Measurements from ENCODE around the gene AHCYL1. TPM values are rescaled to one million over a fixed set of nuclear protein-coding genes. Genes with fewer than 3 reads are reported as not detected.

AHCYL1 gene
- polyA plus RNA-seq, 1 donor (not counting 4 experiments of a cell fraction or from before 2014, with no cell fraction given) = 64.8 TPM

GRCh38 chr1:110070671-110071242 is 86.2 kb downstream of the AHCYL1 start, which contains the start of gene ALX3:
TSS of gene ALX3 (minus strand) at chr1:110070672. CDS start at chr1:110070612, 60 bp downstream.
- FAIRE-seq (no peak), DNase-seq (ENCODE audit: low read depth, low spot score) (no peak)
- Histone ChIP-seq H3K79me2 (ENCODE audit: control insufficient read depth, insufficient read depth, low read length) (no peaks in the 10 kb centered on the region), H3K4me1 (ENCODE audit: control insufficient read depth, extremely low read depth, insufficient read depth, low read length) (no peaks in the 10 kb centered on the region), H3K4me2 (ENCODE audit: control insufficient read depth, extremely low read depth, insufficient read depth, low read depth, low read length) (no peak within 1 kb of the TSS), H2AFZ (ENCODE audit: control insufficient read depth, low read length) (no peak within 1 kb of the TSS), H3K27me3 (ENCODE audit: control insufficient read depth, extremely low read depth, insufficient read depth, low read length) (peaks cover 79% of the 10 kb centered on the region), H3K36me3 (ENCODE audit: control insufficient read depth in 2 of 2, extremely low read depth in 1 of 2, insufficient read depth in 2 of 2, low read length in 2 of 2) (no peaks in the 10 kb centered on the region), H3K9me3 (ENCODE audit: control insufficient read depth, low read depth, low read length) (peaks cover 9% of the 10 kb centered on the region), H3K9me1 (ENCODE audit: control insufficient read depth, extremely low read depth, insufficient read depth, low read length) (no peaks in the 10 kb centered on the region), H3K9ac (ENCODE audit: control insufficient read depth, extremely low read depth, insufficient read depth, low read length) (no peak within 1 kb of the TSS), H3K27ac (ENCODE audit: control insufficient read depth, insufficient read depth, low read length) (no peak within 1 kb of the TSS), H3K4me3 (ENCODE audit: control insufficient read depth in 2 of 3, extremely low read depth in 1 of 3, insufficient read depth in 2 of 3, low read depth in 1 of 3, low read length in 3 of 3) (no peak within 1 kb of the TSS), H4K20me1 (ENCODE audit: control insufficient read depth, extremely low read depth, insufficient read depth, low read length) (no peaks in the 10 kb centered on the region)
- dilution Hi-C loops (cut with MboI; ENCODE audit: extremely low pct_ligation_motif_present, low sequenced_read_pairs) = no loop called here
- no peak for TF ChIP-seq CTCF (optimal IDR thresholded peaks at IDR 0.05 in 1 of 3, IDR thresholded peaks at IDR 0.05 in 1 of 3, conservative IDR thresholded peaks at IDR 0.05 in 1 of 3; ENCODE audit: extremely low read depth in 1 of 3, insufficient read depth in 2 of 3, low read length in 3 of 3)
- TF ChIP-seq EZH2 (IDR thresholded peaks at IDR 0.05; ENCODE audit: low read length) = peak; percentile 26

Other genes starting within 250 kb of the AHCYL1 start
- gene GSTM3, start 243.7 kb upstream of the AHCYL1 start, polyA plus RNA-seq = 113 to 158 TPM (median 115 TPM) in 3 replicates
- gene EPS8L3, start 220.8 kb upstream of the AHCYL1 start, polyA plus RNA-seq = not detected in 3 replicates
- 1.5 to 2.3 TPM (median 1.8 TPM) in 3 replicates for gene CSF1, start 73.9 kb upstream of the AHCYL1 start, polyA plus RNA-seq
- gene STRIP1, start 49.9 kb downstream of the AHCYL1 start, polyA plus RNA-seq = 24.6 to 31.8 TPM (median 28.9 TPM) in 3 replicates
- gene ALX3, start 85.9 kb downstream of the AHCYL1 start, polyA plus RNA-seq = not detected in 3 replicates
- gene UBL4B, start 127.7 kb downstream of the AHCYL1 start, polyA plus RNA-seq = not detected in 3 replicates
- gene SLC6A17, start 165.7 kb downstream of the AHCYL1 start, polyA plus RNA-seq = 0.07 to 0.25 TPM (median 0.13 TPM) in 3 replicates
- gene KCNC4, start 225.5 kb downstream of the AHCYL1 start, polyA plus RNA-seq = 1.3 to 2.8 TPM (median 2.2 TPM) in 3 replicates